ENCODE data around the gene PYGL.
A peak's percentile ranks its signal among the peaks of the same experiment; 100 is the strongest.
"Not testable (repeated sequence)": the region's sequence is repeated elsewhere in the genome, so short reads cannot be mapped to it uniquely, and the experiment has no call there.

PYGL gene

GRCh38 chr14:50926851-50927386 is 17.4 kb downstream of the PYGL start:
- no peak for DNase-seq (ENCODE audit: low spot score)

GRCh38 chr14:50924843-50925242 is 19.4 kb downstream of the PYGL start:
- no peak for DNase-seq (ENCODE audit: low spot score)

GRCh38 chr14:50924236-50924635 is 20.0 kb downstream of the PYGL start:
- no peak for DNase-seq (ENCODE audit: low spot score)

- no peak for DNase-seq (ENCODE audit: low spot score)
Measured at GRCh38 chr14:50922803-50923202, 21.5 kb downstream of the PYGL start.

GRCh38 chr14:50920482-50921230 is 23.6 kb downstream of the PYGL start:
- no peak for DNase-seq (ENCODE audit: low spot score)

GRCh38 chr14:50919524-50919923 is 24.8 kb downstream of the PYGL start:
- DNase-seq (ENCODE audit: low spot score): not testable (repeated sequence)

- DNase-seq (ENCODE audit: low spot score): no peak
Measured at GRCh38 chr14:50917449-50917848, 26.8 kb downstream of the PYGL start.

GRCh38 chr14:50910495-50911420 is 33.5 kb downstream of the PYGL start:
- DNase-seq (ENCODE audit: low spot score): no peak

GRCh38 chr14:50906326-50907065 is 37.8 kb downstream of the PYGL start:
- peak; percentile 29 for DNase-seq (ENCODE audit: low spot score)

- DNase-seq (ENCODE audit: low spot score): no peak
Measured at GRCh38 chr14:50904719-50905118, 39.6 kb downstream of the PYGL start.

- DNase-seq (ENCODE audit: low spot score): no peak
Measured at GRCh38 chr14:50901361-50901760, 42.9 kb downstream of the PYGL start.

GRCh38 chr14:50897658-50898175 is 46.6 kb downstream of the PYGL start:
- no peak for DNase-seq (ENCODE audit: low spot score)

- not testable (repeated sequence) for DNase-seq (ENCODE audit: low spot score)
Measured at GRCh38 chr14:50897005-50897404, 47.3 kb downstream of the PYGL start.

- DNase-seq (ENCODE audit: low spot score): not testable (repeated sequence)
Measured at GRCh38 chr14:50896421-50896820, 47.9 kb downstream of the PYGL start.

- DNase-seq (ENCODE audit: low spot score): no peak
Measured at GRCh38 chr14:50892255-50892654, 52.0 kb downstream of the PYGL start.

GRCh38 chr14:50887476-50887875 is 56.8 kb downstream of the PYGL start:
- no peak for DNase-seq (ENCODE audit: low spot score)

GRCh38 chr14:50883827-50884197 is 60.5 kb downstream of the PYGL start:
- no peak for DNase-seq (ENCODE audit: low spot score)

GRCh38 chr14:50882932-50883826 is 61.1 kb downstream of the PYGL start:
- no peak for DNase-seq (ENCODE audit: low spot score)

- no peak for DNase-seq (ENCODE audit: low spot score)
Measured at GRCh38 chr14:50875359-50876070, 68.8 kb downstream of the PYGL start.

GRCh38 chr14:50874757-50875156 is 69.5 kb downstream of the PYGL start:
- DNase-seq (ENCODE audit: low spot score): no peak

Measured in Ammon's horn (tissue), 1 donor.